ENCODE measurements around the gene CTSH.
"Not testable (repeated sequence)": the region's sequence is repeated elsewhere in the genome, so short reads cannot be mapped to it uniquely, and the experiment has no call there.

The CTSH gene

GRCh38 chr15:78921940-78922339 lies 22.9 kb downstream of the CTSH start:
- no peak for DNase-seq

- no peak for DNase-seq
Measured at GRCh38 chr15:78921517-78921916, 23.3 kb downstream of the CTSH start.

DNA sequence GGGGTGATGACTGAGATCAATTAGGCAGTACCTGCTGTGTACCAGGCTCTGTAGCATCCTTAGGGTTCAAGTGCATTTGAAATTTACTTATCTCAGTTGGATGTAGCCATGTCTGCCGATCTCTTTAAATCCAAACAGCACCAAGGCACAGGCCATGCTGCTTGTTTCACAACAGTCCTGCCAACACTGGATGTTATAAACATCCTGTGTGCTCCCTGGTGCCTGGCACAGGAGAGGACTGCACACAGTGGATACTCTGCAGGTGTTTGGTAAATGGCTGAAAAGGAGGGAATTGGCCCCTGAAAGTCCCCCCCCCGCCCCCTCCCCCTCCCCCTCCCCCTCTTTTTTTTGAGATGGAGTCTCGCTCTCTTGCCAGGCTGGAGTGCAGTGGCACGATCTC lies 27.0 kb downstream of the CTSH start:
- DNase-seq: no peak

- DNase-seq: no peak
Measured at GRCh38 chr15:78916088-78916487, 28.8 kb downstream of the CTSH start.

GRCh38 chr15:78915341-78916087 lies 29.3 kb downstream of the CTSH start:
- peak; percentile 71 for DNase-seq

- DNase-seq: peak; percentile 41
Measured at GRCh38 chr15:78914027-78914764, 30.6 kb downstream of the CTSH start.

GRCh38 chr15:78913012-78913411 lies 31.8 kb downstream of the CTSH start:
- DNase-seq: no peak

- DNase-seq: no peak
Measured at GRCh38 chr15:78912316-78912715, 32.5 kb downstream of the CTSH start.

GRCh38 chr15:78910271-78910670 lies 34.6 kb downstream of the CTSH start:
- no peak for DNase-seq

GRCh38 chr15:78909791-78910228 lies 35.0 kb downstream of the CTSH start:
- peak; percentile 71 for DNase-seq

DNA sequence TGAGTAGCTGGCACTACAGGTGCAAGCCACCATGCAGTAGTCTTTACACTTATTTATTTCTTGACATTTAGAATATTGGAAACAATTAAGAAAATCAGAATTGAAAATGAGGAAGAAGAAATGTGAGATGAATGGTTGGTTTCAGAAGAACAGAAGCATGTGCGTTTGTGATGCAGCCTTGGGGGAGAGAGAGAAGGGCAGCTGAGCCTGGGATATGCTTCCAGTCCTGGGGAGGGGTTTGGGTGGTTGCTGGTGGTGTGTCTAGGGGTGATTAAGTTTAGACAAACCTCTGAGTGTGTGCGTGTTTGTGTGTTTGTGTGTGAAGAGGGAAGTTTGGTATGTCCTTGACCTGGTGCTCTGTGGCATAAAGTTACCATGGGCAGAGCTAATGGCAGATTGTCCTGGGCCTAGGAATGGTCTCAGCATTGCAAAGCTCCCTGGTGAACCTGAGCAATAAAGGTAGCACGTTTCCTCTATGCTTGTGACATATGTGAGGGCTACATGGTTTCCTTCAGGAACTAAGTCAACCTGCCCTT lies 35.6 kb downstream of the CTSH start:
- no peak for DNase-seq

GRCh38 chr15:78907577-78907976 lies 37.3 kb downstream of the CTSH start:
- DNase-seq: peak; percentile 45

DNA sequence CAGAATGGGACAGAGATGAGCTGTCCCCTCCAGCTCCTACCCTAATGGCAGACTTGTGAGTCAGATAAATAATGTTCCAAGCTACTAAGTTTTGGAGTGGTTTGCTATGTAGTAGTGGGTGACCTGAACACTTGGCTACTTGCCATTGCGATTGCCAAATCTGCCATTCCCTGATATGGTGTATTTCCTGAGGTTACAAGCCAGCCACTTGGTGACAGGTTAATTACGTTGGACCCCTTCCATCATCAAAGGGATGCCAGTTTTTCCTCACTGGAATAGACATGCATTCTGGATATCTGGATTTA lies 38.6 kb downstream of the CTSH start:
- peak; percentile 39 for DNase-seq

DNA sequence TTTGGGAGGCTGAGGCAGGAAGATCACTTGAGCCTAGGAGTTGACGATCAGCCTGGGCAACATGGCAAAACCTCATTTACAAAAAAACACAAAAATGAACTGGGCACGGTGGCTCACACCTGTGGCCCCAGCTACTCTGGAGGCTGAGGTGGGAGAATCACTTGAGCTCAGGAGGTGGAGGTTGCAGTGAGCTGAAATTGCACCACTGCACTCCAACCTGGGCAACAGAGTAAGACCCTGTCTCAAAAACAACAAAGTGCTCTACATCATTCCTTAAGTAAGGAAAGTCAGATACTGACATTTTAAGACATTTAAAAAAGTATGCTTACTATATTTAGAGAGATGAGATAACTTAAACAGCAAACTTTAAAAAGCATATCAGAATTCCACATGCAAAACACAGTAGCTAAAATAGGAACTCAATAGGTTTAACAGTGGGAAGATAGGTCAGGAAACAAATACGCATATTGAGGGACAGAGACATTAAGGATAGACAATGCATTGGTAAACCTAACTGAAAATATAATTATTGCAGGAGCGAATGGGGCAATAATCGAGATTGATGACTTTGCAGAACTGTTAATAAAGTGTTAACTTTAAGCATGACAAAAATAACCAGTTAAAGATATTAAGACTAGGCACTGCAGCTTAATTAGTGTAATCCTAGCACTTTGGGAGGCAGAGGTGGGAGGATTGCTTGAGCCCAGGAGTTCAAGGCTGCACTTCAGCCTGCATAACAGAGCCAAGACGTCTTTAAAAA lies 40.1 kb downstream of the CTSH start:
- DNase-seq: no peak

DNA sequence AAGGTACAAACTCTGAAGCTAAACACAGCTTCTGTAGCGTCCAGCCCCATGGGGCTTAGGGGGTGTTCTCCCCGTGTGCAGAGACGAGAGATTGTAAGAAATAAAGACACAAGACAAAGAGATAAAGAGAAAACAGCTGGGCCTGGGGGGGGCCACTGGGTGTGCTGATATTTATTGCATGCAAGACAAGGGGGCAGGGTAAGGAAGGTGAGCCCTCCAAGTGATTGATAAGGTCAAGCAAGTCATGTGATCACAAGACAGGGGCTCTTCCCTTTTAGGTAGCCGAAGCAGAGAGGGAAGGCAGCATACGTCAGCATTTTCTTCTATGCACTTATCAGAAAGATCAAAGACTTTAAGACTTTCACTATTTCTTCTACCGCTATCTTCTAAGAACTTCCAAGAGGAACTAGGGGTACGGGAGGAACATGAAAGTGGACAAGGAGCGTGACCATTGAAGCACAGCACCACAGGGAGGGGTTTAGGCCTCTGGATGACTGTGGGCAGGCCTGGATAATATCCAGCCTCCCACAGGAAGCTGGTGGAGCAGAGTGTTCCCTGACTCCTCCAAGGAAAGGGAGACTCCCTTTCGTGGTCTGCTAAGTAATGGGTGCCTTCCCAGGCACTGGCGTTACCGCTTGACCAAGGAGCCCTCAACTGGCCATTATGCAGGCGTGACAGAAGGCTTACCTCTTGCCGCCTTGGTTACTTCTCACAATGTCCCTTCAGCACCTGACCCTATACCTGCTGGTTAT lies 42.4 kb downstream of the CTSH start:
- not testable (repeated sequence) for DNase-seq

- DNase-seq: not testable (repeated sequence)
Measured at GRCh38 chr15:78900819-78901533, 43.9 kb downstream of the CTSH start.

DNA sequence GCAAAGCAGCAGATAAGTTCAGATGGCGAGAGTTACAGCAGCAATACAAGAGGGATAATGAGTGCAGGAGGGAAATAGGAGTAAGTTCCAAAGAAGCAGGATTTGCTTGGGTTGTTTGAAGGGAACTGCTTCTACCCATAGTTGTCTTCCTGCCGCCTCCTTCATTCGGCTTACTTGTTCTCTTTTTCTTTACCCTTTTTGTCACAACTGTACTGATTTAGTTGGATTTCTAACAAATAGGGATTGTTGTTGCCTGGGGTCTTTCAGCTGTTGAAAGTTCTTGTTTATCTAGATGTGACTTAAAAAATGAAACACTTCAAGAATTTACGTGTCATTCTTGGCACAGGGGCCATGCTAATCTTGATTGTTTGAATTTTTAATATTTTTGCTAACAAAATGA lies 46.3 kb downstream of the CTSH start:
- DNase-seq: no peak

GRCh38 chr15:78895471-78895870 lies 49.4 kb downstream of the CTSH start:
- DNase-seq: no peak

GRCh38 chr15:78893538-78893937 lies 51.3 kb downstream of the CTSH start:
- DNase-seq: no peak

- DNase-seq: no peak
Measured at GRCh38 chr15:78889000-78889399, 55.8 kb downstream of the CTSH start.

- DNase-seq: no peak
Measured at GRCh38 chr15:78881681-78882080, 63.2 kb downstream of the CTSH start.

GRCh38 chr15:78880813-78881212 lies 64.0 kb downstream of the CTSH start:
- no peak for DNase-seq
